Activated T-helper 2 cell treated with anti-CD3 and anti-CD28 coated beads, Interferon-gamma antibody, Interleukin-2, Interleukin-4, amounts not matched to agents 10 μg/mL and 5 μg/mL and 100 μg/mL, durations not matched to agents 14 hours and 24 hours and 36 hours (primary cell): ENCODE results near the gene HDLBP. TPM values are rescaled to one million over a fixed set of nuclear protein-coding genes. Genes with fewer than 3 reads are reported as not detected.

Experiments
- DNase-seq: peaks from one replicate; pipeline ENCODE4 v3.0.0; 2021; ENCODE audit warnings: low spot score
- H3K27ac Mint-ChIP-seq: one replicate; pipeline ENCODE4 v1.8.0; 2021; ENCODE audit warnings: mixed read lengths
- H3K27me3 Mint-ChIP-seq: one replicate; pipeline ENCODE4 v1.8.0; 2021; ENCODE audit warnings: low read depth, mixed read lengths
- H3K36me3 Mint-ChIP-seq: one replicate; pipeline ENCODE4 v1.8.0; 2021; ENCODE audit warnings: low read depth, mixed read lengths
- H3K4me1 Mint-ChIP-seq: one replicate; pipeline ENCODE4 v1.8.0; 2021; ENCODE audit warnings: low read depth, mixed read lengths
- H3K4me3 Mint-ChIP-seq: one replicate; pipeline ENCODE4 v1.8.0; 2021; ENCODE audit warnings: low read depth, mild to moderate bottlenecking, moderate library complexity, mixed read lengths
- H3K9me3 Mint-ChIP-seq: one replicate; pipeline ENCODE4 v1.8.0; 2021; ENCODE audit warnings: mixed read lengths
- intact Hi-C: fragments of 100-400 bp; cut with micrococcal nuclease; formaldehyde crosslinking; loops from one replicate; pipeline ENCODE4 v1.15.1; 2023
- total RNA-seq: library from RNA; stranded (reverse); gene quantifications from 2 replicates; pipeline ENCODE4 v1.2.3, GENCODE V29; 2022

Gene HDLBP
- total RNA-seq, 1 donor from 2014 or later = 282 TPM

GRCh38 chr2:241263061-241263460 lies 52.4 kb downstream of the HDLBP start:
- intact Hi-C loops = no loop called here
- Mint-ChIP-seq H3K4me3 (no peak overlapping the region), H3K4me1 (peaks cover 6% of the 10 kb centered on the region), H3K27ac (no peak overlapping the region), H3K27me3 (no peaks in the 10 kb centered on the region), H3K9me3 (no peaks in the 10 kb centered on the region), H3K36me3 (peaks cover 81% of the 10 kb centered on the region)
- DNase-seq = no peak

DNA sequence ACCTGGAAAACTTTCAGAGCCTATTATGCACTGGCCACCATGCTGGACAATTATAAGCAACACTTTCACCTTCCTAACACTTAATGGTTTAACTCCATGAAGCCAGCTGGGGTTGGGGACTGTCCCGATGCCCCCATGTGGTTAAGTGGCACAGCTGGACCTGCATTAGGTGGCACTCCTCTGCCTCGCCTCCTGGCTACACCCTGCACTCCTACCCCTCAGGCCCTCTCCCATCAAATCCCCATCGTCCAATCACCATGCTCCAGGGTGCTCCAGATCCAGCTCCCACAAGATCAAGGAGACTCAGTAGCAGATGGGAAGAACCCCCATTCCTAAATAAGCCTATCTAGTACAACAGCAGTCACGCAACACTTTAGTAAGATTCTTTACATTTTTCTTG lies 53.8 kb downstream of the HDLBP start:
- no peak overlapping the region for H3K27ac Mint-ChIP-seq
- intact Hi-C loops = no loop called here
- peaks cover 77% of the 10 kb centered on the region for H3K36me3 Mint-ChIP-seq
- H3K27me3 Mint-ChIP-seq = no peaks in the 10 kb centered on the region
- H3K9me3 Mint-ChIP-seq = no peaks in the 10 kb centered on the region
- no peak overlapping the region for H3K4me3 Mint-ChIP-seq
- peaks cover 2% of the 10 kb centered on the region for H3K4me1 Mint-ChIP-seq
- DNase-seq = no peak

GRCh38 chr2:241260911-241261310 lies 54.6 kb downstream of the HDLBP start:
- no peak for DNase-seq
- Mint-ChIP-seq H3K27ac (no peak overlapping the region), H3K4me1 (peaks cover 2% of the 10 kb centered on the region), H3K36me3 (peaks cover 77% of the 10 kb centered on the region), H3K4me3 (no peak overlapping the region), H3K27me3 (no peaks in the 10 kb centered on the region), H3K9me3 (no peaks in the 10 kb centered on the region)
- intact Hi-C loops = no loop called here

GRCh38 chr2:241258505-241259280 lies 56.8 kb downstream of the HDLBP start:
- peaks cover 2% of the 10 kb centered on the region for H3K4me1 Mint-ChIP-seq
- no peaks in the 10 kb centered on the region for H3K9me3 Mint-ChIP-seq
- intact Hi-C loops = no loop called here
- H3K27ac Mint-ChIP-seq = no peak overlapping the region
- no peaks in the 10 kb centered on the region for H3K27me3 Mint-ChIP-seq
- peaks cover 82% of the 10 kb centered on the region for H3K36me3 Mint-ChIP-seq
- H3K4me3 Mint-ChIP-seq = no peak overlapping the region
- no peak for DNase-seq

DNA sequence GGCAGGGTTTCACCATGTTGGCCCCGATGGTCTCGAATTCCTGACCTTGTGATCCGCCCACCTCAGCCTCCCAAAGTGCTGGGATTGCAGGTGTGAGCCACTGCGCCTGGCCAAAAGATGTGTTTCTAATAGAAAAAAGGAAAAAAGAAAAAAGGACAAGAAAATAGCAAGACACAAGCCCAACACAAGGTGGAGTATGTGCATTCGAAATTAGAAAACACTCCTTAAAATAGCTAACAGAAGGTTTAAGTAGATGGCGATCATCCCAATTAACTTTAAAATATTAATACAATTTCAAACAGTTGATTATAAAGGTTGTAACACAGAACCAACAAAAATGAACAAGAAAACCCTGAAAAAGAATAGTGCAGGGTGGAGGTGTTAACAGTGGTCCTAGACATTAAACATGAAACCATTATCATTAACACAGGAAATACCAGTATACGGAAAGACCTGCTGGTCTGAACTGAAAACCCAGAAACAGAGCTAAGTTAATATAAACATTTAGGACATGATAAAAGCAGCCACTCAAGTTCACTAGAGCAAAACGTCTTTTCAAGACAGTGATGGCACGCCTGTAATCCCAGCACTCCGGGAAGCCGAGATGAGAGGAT lies 57.9 kb downstream of the HDLBP start:
- Mint-ChIP-seq H3K4me1 (peaks cover 2% of the 10 kb centered on the region), H3K27me3 (no peaks in the 10 kb centered on the region), H3K36me3 (peaks cover 80% of the 10 kb centered on the region), H3K27ac (no peak overlapping the region), H3K4me3 (no peak overlapping the region), H3K9me3 (no peaks in the 10 kb centered on the region)
- no peak for DNase-seq
- intact Hi-C loops = no loop called here

DNA sequence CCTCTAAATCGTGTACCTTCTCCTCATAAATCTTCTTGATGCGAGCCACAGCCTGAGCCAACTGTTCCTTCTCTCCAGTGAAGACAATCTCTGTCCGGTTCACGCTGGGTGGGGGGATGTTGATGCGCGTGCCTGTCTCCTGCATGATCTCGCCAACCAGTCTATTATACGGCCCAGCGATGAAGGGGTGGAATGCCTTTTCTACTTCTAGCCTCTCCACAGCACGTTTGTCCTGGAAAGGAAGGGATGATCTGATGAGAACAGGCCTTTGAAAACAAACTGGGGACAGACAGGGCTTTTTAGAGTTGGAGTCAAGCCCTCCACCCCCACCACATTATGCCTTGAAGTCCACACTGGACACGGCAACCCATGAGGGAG lies 59.3 kb downstream of the HDLBP start:
- H3K4me3 Mint-ChIP-seq = no peak overlapping the region
- DNase-seq = no peak
- intact Hi-C loops = no loop called here
- H3K27me3 Mint-ChIP-seq = no peaks in the 10 kb centered on the region
- H3K27ac Mint-ChIP-seq = no peak overlapping the region
- H3K9me3 Mint-ChIP-seq = no peaks in the 10 kb centered on the region
- H3K4me1 Mint-ChIP-seq = peaks cover 2% of the 10 kb centered on the region
- H3K36me3 Mint-ChIP-seq = peaks cover 82% of the 10 kb centered on the region

GRCh38 chr2:241255542-241256167 lies 59.8 kb downstream of the HDLBP start:
- DNase-seq = no peak
- H3K9me3 Mint-ChIP-seq = no peaks in the 10 kb centered on the region
- no peak overlapping the region for H3K27ac Mint-ChIP-seq
- H3K27me3 Mint-ChIP-seq = no peaks in the 10 kb centered on the region
- no peak overlapping the region for H3K4me3 Mint-ChIP-seq
- peaks cover 81% of the 10 kb centered on the region for H3K36me3 Mint-ChIP-seq
- peaks cover 2% of the 10 kb centered on the region for H3K4me1 Mint-ChIP-seq
- intact Hi-C loops = no loop called here

GRCh38 chr2:241254904-241255351 lies 60.5 kb downstream of the HDLBP start:
- Mint-ChIP-seq H3K27ac (no peak overlapping the region), H3K36me3 (peaks cover 81% of the 10 kb centered on the region)

DNA sequence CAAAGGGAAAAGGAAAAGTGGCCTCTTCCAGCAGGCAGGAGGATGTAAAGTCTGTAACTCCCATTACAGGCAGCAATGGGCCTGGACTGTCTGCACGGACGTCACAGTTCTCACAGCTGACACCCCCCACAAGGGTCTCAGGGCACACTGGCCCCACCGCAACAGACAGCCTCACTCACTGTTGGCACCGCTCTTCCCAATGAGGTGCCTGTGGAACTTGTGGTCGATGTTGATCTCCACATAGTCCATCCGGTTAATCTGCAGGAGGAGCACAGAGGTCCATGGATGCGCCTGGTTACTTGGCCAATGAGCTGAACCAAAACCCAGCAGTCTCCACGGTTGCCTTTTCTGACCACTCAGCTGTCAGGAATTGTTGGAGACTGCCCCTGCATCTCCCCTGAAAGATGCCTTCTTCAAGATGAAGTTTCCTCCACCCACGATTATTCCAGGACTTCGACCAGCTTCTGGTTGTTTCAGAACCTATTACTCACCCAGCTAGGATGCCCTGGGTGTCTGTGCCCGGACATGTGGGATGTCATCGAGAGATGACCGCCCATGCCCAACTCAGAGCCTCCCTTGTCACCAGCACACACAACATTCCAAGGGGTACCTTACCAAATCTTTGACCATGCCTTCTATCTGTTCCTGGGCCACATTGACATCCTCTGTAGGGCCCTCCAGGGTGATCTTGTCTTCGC lies 62.5 kb downstream of the HDLBP start:
- Mint-ChIP-seq H3K4me1 (no peaks in the 10 kb centered on the region), H3K9me3 (no peaks in the 10 kb centered on the region), H3K27ac (no peak overlapping the region), H3K4me3 (no peak overlapping the region), H3K27me3 (no peaks in the 10 kb centered on the region), H3K36me3 (peaks cover 87% of the 10 kb centered on the region)
- intact Hi-C loops = no loop called here
- DNase-seq = no peak

More at GRCh38 chr2:241254904-241255351, 60.5 kb downstream of the HDLBP start:
- H3K9me3 Mint-ChIP-seq = no peaks in the 10 kb centered on the region
- peaks cover 2% of the 10 kb centered on the region for H3K4me1 Mint-ChIP-seq
- H3K4me3 Mint-ChIP-seq = no peak overlapping the region
- no peak for DNase-seq
- no peaks in the 10 kb centered on the region for H3K27me3 Mint-ChIP-seq
- intact Hi-C loops = no loop called here

DNA sequence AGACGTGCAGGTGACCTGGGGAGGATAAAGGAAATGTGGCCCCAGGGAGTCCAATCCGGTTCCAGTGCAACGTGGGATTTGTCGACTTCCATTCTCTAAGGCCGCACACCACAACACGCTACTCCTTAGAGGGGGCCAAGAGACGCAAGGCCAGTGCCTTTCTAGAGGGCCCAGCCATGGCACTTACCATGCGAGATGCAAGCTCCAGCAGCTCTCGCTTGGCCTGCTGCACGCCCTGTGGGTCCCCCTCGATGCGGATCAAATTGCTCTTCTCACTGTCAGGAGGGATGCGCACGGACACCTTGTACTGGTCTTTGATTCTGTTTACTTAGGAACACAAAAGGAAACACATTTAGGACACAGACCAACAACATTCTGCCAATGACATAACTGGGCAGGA lies 65.8 kb downstream of the HDLBP start:
- no peak overlapping the region for H3K4me3 Mint-ChIP-seq
- peaks cover 89% of the 10 kb centered on the region for H3K36me3 Mint-ChIP-seq
- H3K4me1 Mint-ChIP-seq = no peaks in the 10 kb centered on the region
- no peaks in the 10 kb centered on the region for H3K9me3 Mint-ChIP-seq
- no peaks in the 10 kb centered on the region for H3K27me3 Mint-ChIP-seq
- no peak for DNase-seq
- no peak overlapping the region for H3K27ac Mint-ChIP-seq
- intact Hi-C loops = no loop called here

DNA sequence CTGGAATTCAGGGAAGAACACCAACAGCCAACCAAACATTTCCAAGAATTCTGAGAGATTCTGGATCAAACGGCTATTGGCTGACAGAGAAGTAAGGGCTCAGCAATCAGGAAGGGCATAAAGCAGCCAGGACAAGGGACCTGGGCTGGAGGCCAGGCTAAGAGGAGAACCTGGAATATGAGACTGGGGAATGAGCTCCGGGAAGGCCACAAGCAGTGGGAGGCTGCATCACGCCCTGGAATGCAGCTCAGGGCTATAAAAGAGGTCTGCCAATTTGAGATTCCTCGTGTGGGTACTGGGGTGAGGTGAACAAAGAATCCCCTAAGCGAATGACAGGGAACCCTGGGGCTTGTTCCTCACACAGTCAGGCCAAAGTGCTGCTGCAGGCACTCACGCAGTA lies 66.6 kb downstream of the HDLBP start:
- no peak for DNase-seq
- Mint-ChIP-seq H3K36me3 (peaks cover 94% of the 10 kb centered on the region), H3K4me3 (no peak overlapping the region), H3K9me3 (no peaks in the 10 kb centered on the region), H3K4me1 (no peaks in the 10 kb centered on the region), H3K27me3 (no peaks in the 10 kb centered on the region), H3K27ac (no peak overlapping the region)
- intact Hi-C loops = no loop called here

DNA sequence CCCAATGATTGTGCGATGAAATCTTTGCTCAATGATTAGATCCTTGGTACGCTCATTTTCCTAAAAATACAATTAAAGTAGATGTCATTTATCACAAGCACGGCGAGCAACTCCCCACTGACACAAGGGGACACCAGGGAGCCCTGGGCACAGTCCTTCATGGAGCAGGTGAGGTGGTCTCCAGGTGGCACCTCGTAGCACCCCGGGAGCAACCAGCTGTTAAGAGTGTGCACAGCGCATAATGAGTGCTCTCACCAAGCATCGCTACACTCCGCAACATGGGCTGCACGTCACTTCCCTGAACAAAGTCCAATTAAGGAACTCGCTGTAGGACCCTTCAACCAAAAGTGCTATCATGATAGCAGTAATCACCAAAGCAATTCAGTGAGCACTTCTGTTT lies 67.2 kb downstream of the HDLBP start:
- Mint-ChIP-seq H3K27ac (no peak overlapping the region), H3K9me3 (no peaks in the 10 kb centered on the region), H3K4me3 (no peak overlapping the region), H3K27me3 (no peaks in the 10 kb centered on the region), H3K36me3 (peaks cover 93% of the 10 kb centered on the region), H3K4me1 (no peaks in the 10 kb centered on the region)
- intact Hi-C loops = no loop called here
- no peak for DNase-seq

DNA sequence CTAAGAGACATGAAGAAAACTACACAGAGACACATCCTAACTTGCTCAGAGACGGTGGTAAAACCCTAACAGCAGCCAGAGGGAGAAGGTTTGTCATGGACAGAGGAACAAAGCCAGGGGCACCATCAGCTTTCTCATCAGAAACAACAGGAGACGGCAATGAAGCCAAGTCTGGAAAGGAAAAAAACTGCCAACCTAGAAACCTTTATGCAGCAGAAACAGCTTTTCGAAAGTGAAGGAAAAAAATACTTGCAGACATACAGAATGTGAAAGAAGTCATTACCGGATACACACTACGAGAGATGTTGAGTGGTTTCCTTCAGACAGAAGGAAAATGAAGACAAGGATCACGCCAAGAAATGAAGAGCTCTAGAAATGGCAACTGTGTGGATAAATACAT lies 71.1 kb downstream of the HDLBP start:
- no peaks in the 10 kb centered on the region for H3K4me1 Mint-ChIP-seq
- peaks cover 93% of the 10 kb centered on the region for H3K36me3 Mint-ChIP-seq
- intact Hi-C loops = no loop called here
- H3K27me3 Mint-ChIP-seq = no peaks in the 10 kb centered on the region
- no peak for DNase-seq
- no peak overlapping the region for H3K27ac Mint-ChIP-seq
- no peak overlapping the region for H3K4me3 Mint-ChIP-seq
- no peaks in the 10 kb centered on the region for H3K9me3 Mint-ChIP-seq
